HG03025 (cell line): ENCODE measurements around the gene PIK3CG.
"Not testable (repeated sequence)": the region's sequence is repeated elsewhere in the genome, so short reads cannot be mapped to it uniquely, and the experiment has no call there.

Source experiments
- ATAC-seq: cut with Tn5 transposase; IDR thresholded peaks from one replicate; pipeline ENCODE4 v1.9.1; 2021; ENCODE audit warnings: mild to moderate bottlenecking, moderate library complexity; ENCODE audit not compliant: unreplicated experiment, low FRiP score

The PIK3CG gene

DNA sequence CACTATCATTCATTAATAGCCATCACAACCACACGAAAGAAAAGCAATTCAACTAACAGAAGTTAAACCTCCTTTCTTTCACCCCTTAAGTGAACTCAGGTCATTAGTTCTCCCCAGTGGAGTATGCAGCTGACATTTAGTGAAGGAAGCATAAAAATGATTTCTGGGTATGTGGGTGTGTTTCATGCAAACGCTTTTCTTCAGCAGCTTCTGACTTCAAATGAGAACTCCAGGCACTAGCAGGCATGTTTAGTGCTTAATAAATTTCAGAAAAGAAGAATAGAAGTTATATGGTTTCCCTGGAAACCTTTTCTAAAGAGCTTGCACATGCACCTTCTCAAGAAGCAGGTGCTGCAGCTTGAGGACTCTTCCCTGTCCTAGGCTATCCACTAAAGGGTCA lies 62.5 kb downstream of the PIK3CG start:
- ATAC-seq: no peak

DNA sequence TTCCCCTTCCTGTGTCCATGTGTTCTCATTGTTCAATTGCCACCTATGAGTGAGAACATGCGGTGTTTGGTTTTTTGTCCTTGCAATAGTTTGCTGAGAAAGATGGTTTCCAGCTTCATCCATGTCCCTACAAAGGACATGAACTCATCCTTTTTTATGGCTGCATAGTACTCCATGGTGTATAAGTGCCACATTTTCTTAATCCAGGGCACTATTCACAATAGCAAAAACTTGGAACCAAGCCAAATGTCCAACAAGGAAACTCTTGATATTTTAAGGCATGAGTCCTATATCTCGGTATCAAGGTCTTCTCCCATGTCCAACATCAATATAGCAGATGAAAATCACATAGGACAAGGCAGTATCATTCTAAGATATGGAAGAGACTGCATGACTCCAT lies 64.5 kb downstream of the PIK3CG start:
- ATAC-seq: not testable (repeated sequence)

DNA sequence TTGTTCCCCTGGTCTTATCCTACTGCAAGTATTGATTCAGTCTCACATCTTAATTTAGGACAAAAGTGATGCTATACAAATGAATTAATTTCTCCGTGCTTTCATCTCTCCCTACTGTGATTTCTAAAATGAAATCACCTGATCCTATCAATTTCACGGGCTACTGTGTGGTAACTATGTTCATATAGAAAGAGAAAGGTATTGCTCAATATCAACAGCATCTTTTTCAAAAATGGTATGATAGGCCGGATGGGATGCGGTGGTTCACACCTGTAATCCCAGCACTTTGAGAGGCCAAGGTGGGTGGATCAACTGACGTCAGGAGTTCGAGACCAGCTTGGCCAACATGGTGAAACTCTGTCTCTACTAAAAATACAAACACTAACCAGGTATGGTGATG lies 71.2 kb downstream of the PIK3CG start:
- ATAC-seq: no peak

DNA sequence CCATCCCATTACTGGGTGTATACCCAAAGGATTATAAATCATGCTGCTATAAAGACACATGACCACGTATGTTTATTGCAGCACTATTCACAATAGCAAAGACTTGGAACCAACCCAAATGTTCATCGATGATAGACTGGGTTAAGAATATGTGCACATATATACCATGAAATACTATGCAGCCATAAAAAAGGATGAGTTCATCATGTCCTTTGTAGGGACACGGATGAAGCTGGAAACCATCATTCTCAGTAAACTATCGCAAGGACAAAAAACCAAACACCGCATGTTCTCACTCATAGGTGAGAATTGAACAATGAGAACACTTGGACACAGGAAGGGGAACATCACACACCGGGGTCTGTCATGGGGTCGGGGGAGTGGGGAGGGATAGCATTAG lies 73.0 kb downstream of the PIK3CG start:
- ATAC-seq: not testable (repeated sequence)

DNA sequence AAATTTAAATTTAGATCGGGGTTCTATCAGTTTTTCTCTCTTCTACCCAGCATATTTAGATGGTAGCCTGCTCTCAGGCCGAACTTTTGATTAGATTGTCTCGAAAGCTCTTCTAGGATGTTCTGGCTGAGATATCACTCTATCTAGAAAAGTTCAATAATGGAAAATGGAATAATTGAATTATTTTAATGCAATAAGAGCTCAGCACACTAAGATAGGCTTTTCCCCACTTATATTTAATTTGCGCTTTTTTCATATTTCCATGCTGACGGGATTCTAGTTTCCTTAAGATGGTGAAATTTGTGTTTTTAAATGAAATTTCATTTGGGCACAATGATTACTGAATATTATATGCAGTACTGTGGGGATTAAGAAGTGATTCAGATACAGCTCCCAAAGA lies 73.7 kb downstream of the PIK3CG start:
- ATAC-seq: no peak

DNA sequence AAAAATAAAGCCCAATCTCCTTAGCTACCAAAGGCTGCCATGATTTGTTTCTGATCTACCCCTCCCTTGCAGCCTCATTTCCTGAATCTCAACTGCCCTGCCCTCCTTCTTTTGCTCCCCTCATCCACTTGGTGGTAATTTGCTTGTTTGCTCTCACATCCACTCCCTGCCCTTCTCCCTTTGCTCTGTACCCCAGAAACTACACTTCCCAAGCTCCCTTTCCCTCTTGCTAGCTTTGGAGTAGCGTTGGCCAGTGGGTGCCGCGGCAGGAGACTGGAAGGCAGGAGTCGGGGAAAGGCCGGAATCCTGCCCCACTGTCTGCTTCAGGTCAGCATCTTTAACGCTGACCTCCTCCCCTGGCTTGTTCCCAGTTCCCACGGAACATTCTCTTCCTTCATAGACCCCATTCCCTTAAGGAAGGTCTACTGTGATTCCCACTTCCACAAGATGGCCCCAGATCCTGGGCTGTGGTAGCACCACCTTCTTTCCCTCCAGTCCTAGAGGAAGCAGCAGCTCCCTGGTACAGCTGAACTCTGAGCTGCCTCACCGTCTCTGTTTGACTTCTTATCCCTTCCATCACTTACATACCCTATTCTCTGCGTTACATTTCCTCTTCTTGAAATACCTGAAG lies 79.1 kb downstream of the PIK3CG start:
- no peak for ATAC-seq

DNA sequence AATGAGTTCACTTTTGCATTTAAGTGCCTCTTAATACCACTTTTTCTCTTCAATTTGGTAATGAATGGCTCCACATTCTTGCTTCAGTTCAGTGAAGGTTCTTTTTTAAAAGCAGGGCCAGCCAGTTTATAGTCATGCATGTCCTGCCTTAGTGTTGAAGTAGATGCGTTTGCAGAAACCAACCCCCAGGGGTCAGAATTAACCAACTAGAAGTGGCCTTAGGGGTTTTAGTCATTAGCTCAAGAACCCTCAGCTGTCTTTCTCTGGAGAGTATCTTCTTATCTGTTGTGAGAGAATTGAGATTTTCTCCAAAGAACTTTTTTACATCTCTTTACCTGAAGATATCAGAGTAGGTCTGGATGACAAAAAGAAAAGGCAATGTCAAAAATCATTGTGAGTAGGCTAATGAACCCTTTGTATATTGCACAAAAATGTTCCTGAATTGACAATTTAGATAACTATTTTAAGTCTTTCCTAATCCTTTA lies 82.2 kb downstream of the PIK3CG start:
- no peak for ATAC-seq

DNA sequence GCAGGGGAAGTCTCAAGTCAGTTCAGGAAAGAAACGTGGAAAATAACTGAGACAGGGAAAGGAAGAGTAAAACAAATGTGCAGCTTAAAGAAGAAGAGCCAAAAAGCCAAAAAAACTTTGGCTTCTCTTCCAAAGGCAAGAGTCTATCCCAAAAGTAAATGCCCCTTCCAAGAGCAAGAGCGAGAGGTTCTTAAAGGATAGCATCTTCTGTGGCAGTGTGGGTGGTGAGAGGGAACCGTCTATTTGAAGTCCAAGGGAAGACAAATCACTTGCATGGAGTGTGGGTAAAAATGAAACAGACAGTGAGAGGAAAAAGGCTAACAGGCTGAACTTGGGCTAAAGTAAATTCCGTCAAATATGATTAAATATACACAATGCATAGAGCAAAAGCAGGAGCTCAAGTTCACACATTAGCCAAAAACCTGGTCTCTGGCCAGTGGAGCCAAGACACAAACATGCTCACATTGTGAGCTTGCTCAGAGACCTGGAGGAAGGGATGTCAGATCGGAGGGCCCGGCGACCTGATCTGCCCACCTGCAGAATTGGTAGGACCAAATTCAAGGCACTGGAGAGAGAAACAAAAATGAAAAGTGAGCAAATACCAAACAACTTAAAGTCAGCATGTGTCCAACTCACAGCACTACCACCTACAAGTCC lies 87.0 kb downstream of the PIK3CG start:
- ATAC-seq: no peak

DNA sequence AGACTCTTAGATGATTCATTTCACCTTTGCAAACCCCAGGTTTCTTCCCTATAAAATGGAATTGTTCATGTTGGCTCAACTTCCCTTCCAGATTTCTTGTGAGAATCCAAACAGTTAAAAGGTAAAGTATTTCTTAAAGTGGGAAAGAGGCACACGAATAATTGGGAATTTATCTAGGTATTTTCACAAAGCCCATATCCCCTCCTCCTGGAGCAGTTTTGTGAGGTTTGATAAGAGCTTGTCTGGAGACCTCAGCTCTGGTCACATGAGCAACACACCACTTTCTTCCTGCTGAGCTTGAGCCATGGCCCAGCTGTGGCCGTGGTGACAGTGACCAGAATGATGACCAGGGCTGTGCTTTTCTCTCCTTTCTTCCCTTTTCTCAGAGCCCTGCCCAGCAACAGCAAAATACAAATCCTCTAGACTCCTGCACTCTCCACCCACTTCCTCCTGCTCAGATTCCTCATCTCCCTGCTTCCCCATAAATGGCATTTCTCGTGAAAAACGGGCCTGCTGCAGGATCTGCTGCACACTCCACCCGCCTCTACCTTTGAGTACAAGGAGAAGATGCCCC lies 87.7 kb downstream of the PIK3CG start:
- no peak for ATAC-seq

DNA sequence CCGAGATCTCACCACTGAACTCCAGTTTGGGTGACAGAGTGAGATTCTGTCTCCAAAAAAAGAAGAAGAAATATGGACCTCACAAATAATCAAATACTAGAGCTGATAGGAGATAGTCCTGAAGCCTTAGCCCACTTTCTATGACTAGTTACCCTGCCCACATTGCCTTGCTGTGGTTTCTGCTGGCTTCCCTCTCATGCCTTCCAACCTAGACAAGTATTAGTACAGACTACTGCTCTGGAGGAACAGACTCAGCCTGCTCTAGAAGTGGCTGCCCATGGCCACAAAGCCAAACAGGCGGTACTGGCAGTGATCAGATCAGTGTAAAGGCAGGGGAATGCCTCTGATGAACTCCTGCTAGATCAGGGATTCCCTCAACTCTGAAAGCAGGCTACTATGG lies 89.8 kb downstream of the PIK3CG start:
- no peak for ATAC-seq

DNA sequence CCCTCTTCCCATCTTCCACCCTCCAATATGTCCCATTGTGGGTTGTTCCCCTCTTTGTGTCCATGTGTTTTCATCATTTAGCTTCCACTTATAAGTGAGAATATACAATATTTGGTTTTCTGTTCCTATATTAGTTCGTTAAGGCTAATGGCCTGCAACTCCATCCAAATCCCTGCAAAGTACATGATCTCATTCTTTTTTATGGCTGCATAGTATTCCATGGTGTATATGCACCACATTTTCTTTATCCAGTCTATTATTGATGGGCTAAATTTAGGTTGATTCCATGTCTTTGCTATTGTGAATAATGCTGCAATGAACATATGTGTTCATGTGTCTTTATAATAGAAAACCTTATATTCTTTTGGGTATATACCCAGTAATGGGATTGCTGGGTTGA lies 90.8 kb downstream of the PIK3CG start:
- ATAC-seq: not testable (repeated sequence)
